Stimulated activated CD8-positive, alpha-beta memory T cell treated with anti-CD3 and anti-CD28 coated beads, Interleukin-15, amount 100 ng/mL, for 1 hour (primary cell): Measurements from ENCODE around the gene LRP3.
"Not testable (repeated sequence)": the region's sequence is repeated elsewhere in the genome, so short reads cannot be mapped to it uniquely, and the experiment has no call there.

Source experiments
- DNase-seq: peaks from one replicate; pipeline ENCODE4 v3.0.0-alpha.2; 2020; ENCODE audit warnings: low read depth

The LRP3 gene

DNA sequence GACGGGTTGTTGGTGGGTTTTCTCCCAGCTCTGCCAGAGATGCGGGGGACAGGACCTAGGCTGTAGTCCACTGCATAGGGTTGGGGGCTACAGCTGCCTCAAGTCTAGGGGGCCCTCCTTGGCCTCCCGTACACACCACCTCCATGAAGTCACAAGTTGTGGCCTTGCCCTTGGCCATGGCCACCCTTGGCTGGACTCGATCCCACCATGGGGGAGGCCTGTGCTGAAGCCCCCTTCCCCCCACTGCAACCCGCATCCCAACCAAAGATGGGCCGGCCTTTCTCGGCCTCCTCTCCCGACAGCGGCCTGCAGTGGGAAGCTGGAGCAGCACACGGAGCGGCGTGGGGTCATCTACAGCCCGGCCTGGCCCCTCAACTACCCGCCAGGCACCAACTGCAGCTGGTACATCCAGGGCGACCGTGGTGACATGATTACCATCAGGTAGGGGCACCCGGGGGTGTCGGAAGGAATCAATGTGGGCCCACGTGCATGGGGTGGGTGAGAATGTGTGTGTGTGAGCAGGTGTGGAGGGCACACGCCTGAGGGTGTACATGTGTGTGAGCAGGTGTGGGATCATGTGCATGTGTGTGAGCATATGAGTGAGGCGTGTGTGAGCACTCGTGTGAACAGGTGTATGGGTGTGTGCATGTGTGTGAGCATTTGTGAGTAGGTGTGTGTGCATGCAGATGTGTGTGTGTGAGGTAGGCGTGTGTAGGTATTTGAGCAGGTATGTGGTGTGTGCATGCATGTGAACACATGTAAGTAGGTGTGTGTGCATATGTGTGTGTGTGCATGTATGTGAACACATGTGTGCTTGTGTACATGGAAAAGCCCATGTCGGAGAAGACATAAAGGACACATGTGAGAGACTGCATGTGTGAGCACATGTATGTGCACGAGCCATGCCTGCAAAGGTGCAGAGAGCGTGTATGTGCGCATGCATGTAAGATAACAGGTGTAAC lies 8.7 kb downstream of the LRP3 start:
- DNase-seq, result no peak

DNA sequence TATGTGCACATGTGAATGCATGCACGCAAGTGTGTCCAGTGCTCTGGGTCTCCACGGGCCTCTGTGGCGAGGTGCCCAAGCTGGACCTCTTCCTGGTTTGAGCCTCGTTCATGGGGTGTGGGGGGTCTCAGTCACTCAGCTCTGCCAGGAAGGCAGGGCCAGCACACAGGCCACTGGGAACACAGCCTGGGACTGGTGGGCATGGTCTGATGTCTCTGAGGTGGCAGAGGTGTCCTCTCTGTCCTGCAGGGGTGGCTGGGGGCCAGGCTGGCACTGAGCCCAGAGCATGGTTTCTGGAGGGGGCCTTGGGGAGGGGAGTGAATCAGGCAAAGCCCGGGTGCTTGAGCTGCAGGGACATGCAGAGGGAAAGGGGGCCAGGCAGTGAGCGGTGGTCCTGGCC lies 9.4 kb downstream of the LRP3 start:
- no peak for DNase-seq

DNA sequence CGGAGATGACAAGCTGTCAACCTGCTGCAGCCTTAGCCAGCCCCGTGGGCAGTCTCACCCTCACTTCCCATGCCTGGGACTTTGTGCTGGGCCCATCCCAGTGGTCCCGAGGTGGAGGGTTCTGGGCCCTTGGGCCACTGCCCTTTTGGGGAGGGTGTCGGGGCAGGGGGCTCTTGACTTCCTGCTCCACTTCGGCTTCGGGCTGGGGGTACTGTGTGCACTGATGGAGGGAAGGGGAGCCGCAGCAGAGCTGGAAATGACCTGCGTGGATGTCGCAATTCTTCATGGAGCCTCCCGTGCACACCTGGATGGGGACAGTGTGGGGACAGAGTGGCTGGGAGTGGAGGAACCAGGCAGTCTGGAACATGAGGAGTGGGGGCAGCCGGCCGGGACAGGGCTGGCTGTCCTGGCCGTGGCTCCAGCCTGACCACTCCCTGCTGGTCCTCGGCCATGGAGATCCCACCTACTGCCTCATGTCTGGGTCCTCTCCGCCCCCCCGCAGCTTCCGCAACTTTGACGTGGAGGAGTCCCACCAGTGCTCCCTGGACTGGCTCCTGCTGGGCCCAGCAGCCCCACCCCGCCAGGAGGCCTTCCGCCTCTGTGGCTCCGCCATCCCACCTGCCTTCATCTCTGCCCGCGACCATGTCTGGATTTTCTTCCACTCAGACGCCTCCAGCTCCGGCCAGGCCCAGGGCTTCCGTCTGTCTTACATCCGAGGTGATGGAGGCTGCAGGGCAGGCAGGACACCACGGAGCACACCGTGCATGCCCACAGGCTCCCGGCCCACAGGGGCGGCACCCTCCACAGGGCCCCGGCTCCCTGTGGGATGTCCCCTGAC lies 10.2 kb downstream of the LRP3 start:
- DNase-seq, result no peak

DNA sequence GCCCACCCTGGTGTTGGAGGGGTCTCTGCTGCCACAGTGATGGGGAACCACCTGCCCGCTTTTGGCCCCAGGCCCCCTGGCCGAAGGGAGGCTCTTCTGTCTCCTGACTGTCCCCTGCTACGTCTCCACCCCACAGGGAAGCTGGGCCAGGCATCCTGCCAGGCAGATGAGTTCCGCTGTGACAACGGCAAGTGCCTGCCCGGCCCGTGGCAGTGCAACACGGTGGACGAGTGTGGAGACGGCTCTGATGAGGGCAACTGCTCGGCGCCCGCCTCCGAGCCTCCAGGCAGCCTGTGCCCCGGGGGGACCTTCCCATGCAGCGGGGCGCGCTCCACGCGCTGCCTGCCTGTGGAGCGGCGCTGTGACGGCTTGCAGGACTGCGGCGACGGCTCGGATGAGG lies 11.0 kb downstream of the LRP3 start:
- DNase-seq, result no peak

DNA sequence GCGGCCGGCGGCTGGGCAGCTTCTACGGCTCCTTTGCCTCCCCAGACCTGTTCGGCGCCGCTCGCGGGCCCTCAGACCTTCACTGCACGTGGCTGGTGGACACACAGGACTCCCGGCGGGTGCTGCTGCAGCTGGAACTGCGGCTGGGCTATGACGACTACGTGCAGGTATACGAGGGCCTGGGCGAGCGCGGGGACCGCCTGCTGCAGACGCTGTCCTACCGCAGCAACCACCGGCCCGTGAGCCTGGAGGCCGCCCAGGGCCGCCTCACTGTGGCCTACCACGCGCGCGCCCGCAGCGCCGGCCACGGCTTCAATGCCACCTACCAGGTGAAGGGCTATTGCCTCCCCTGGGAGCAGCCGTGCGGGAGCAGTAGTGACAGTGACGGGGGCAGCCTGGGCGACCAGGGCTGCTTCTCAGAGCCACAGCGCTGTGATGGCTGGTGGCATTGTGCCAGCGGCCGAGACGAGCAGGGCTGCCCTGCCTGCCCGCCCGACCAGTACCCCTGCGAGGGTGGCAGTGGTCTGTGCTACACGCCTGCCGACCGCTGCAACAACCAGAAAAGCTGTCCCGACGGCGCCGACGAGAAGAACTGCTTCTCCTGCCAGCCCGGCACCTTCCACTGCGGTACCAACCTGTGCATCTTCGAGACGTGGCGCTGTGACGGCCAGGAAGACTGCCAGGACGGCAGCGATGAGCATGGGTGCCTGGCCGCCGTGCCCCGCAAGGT lies 11.6 kb downstream of the LRP3 start:
- no peak for DNase-seq

DNA sequence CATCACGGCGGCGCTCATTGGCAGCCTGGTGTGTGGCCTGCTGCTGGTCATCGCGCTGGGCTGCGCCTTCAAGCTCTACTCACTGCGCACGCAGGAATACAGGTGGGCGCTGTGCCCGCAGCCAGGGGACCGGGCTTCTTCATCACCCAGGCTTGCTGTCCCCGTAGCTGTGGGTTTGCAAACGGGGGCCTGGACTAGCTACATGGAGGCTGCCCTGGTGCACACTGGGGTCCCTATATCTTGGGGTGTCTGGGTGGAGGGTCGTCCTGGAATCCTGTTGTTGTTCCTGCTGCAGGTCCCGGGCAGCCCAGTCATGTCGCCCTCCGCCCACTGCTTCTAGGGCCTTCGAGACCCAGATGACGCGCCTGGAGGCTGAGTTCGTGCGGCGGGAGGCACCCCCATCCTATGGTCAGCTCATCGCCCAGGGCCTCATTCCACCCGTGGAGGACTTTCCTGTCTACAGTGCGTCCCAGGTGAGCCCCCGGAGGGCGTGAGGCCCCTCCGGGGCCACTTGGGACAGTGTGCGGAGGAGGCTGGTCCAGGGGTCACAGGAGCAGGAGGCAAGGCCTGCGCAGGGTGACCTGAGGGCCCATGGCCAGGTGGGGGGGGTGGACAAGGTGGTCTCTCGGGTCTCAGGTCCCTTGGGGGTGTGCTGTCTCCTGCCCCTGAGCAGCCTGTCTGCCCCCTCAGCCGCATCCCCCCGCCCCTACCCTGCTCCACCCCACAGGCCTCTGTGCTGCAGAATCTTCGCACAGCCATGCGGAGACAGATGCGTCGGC lies 12.3 kb downstream of the LRP3 start:
- no peak for DNase-seq

DNA sequence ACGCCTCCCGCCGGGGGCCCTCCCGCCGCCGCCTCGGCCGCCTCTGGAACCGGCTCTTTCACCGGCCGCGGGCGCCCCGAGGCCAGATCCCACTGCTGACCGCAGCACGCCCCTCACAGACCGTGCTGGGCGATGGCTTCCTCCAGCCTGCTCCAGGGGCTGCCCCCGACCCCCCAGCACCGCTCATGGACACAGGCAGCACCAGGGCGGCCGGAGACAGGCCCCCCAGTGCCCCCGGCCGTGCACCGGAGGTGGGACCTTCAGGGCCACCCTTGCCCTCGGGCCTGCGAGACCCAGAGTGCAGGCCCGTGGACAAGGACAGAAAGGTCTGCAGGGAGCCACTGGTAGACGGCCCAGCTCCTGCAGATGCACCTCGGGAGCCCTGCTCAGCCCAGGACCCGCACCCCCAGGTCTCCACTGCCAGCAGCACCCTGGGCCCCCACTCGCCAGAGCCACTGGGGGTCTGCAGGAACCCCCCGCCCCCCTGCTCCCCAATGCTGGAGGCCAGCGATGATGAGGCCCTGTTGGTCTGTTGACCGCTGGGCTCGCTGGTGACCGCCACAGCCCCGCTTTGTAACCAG lies 13.0 kb downstream of the LRP3 start:
- no peak for DNase-seq

DNA sequence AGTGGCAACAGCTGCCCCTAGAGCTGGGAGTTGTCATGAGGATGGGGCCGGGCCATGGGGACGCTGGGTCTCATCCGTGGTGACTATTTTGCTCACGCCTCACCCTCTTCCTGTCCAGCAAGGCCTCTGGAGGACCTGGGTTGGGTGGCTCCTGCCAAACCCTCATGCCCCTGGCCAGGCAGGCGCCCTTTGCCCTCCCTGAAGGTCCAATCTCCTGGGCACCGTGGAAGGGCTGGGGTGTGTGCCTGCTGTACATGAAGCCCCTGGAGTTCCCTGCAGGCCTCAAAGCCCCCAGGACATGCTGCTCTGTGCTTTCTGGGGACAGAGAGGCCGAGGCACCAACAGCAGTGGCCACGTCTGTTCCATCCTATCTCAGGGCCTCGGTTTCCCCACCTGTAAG lies 13.8 kb downstream of the LRP3 start:
- no peak for DNase-seq

DNA sequence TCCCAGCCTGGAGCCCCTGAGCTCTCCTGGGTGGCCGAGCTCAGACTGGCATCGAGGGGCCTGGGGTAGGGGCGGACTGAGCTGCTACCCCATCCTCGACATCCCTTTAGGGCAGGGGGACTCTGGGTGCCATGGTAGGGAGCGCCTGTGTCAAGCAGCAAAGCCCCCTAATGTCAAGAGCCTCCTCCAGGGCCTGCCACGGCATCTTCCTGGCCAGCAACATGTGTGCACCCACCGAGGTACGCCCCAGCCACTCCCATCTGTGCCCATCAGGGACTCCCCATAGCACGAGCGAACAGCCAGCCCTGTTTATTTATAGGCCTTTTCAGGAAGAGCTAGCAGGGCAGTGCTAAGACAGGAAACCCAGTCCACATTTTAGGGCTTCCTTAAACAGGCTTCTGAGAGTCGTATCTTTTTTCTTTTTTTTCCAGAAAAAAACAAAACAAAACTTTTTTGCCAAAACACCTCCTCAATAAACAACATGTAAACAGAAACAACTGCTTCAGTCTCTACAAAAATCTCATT lies 14.3 kb downstream of the LRP3 start:
- no peak for DNase-seq

DNA sequence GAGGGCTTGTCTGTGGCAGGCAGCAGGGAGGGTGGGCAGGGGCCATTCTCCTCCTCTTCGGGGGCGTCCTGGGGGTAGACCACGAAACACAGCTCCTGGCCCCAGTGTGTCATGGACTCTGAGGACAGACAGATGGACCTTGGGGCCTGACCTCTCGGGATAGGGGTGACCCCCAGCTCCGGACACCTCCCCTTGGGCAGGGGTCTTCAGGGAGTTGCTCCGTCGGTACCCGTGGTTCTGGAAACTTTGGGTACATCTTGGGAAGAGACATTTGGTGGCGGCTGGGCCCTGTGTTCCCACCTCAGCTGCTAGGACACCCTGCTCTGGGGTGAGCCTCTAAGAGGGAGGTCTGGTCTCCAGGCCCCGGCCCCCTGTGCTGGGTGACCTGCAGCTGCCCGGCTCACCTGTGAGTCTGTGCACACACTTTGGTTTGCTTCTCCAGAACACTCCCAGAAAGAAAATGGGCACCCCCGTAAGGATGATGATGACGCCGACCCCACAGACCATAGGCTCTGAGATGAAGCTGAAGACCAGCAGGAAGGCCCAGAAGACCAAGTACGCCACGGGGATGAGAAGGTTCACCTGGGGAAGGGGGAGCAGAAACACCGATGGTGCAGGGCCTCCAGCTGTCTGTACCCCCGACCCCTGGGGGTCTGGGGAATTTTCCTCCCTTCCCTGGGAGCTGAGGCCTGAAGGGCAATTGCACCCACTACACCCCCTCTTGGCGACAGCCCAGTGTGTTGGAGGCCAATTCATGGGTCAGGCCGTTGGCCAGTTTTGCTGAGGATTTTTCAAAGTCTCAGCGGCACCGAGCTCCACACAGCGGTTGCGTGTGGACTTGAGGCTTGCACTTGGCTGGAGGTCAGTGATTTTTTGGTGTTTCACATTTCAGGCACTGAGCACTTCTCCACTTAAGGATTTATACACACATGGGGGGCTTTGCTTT lies 15.0 kb downstream of the LRP3 start:
- DNase-seq, result no peak

DNA sequence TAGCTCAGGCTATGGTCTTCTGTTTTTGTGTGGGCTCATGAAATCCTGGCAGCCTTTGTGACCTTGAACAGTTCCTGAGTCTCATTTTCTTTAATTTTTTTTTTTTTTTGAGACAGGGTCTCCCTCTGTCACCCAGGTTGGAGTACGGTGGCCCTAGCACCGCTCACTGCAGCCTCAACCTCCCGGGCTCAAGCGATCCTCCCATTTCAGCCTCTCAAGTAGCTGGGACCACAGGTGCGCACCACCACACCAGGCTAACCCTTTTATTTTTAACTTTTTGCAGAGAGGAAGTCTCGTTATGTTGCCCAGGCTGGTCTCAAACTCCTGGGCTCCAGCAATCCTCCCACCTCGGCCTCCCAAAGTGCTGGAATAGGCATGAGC lies 15.7 kb downstream of the LRP3 start:
- DNase-seq, result not testable (repeated sequence)

DNA sequence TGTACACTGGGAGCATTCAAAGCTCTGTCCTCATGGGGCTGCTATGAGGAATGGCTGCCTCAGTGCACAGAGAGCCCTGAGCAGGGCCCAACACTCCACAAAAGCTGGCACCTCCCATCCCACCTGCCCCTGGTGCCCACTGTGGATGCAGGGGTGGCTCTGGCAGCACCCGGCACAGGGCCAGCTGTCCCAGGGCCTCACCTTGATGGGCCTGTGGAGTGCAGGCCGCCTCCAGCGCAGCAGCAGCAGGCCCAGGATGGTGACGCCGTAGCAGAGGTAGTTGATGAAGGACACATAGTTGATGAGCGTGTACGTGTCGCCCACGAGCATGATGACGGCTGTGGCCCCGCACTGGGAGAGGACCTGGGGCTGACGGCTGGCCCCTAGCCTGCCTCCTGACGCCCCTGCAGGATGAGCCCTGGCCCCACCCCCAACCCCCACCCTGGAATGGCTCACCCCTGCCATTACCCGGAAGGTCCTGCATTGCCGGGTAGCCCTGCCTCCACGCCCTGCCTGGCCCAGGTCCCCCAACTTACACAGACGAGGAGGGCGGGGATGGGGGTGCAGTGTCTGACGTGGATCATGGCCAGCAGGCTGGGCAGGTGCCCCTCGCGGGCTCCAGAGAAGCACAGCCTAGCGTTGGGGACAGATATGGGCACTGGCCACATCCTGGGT lies 16.3 kb downstream of the LRP3 start:
- no peak for DNase-seq

DNA sequence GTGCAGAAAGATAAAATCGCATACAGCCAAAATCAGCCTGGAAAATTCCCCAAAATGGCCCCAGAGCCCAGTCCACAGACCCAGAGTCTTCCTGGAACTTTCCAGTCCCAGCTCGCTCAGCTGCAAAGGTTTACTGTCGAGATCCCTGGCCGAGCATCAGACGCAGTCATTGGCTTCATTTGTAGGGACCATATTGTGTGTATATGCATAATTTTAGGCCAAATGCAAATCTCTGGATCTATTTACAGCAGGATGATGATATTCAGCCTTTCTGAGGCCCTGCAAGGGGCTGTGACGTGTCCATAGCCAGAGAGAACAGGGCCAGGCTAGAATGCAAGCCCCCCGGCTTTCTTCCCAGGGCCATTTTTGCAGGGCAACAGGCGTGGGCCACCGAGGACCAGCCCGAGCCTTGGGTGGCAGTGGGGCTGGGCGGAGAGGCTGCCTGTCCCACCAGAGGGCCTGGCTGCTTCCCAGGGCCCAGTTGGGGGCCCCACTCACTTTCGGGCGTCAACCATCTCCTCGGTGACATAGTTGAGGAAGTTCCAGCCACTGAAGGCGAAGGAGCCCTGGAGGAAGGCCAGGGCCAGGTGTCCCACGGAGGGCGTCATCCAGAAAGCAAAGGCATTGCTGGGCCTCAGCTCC lies 17.8 kb downstream of the LRP3 start:
- DNase-seq, result no peak

DNA sequence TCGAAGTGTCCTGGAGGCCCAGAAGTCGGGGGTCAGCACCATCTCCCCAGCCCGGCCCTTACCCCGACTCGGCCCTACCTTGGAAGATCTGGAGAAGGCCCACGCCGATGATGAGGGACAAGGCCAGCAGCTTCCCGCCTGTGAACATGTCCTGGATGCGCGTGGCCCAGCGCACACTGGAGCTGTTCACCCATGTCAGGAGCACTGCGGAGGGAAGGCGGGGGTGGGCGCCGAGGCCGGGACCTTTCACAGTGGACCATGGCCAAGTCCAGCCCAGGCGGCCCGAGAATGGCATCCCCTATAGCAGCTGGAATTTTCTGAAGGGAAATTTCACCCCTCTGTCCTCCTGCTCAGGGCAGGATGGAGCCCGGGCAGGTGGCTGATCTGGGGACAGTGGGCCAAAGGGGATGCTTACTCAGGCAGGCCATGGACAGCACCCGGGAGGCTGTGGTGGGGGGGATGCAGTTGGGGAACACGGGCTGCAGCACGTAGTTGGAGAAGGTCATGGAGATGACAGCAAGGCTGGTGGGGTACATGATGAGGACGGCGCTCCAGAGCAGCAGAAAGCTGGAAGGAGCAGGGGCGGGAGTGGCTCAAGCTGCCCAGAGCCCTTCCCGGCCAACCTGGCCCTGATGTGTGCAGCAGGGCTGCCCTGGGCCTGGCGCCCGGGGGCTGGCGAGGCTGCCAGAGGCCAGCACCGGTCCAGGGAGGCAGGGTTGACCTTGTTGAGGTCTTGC lies 18.5 kb downstream of the LRP3 start:
- no peak for DNase-seq

DNA sequence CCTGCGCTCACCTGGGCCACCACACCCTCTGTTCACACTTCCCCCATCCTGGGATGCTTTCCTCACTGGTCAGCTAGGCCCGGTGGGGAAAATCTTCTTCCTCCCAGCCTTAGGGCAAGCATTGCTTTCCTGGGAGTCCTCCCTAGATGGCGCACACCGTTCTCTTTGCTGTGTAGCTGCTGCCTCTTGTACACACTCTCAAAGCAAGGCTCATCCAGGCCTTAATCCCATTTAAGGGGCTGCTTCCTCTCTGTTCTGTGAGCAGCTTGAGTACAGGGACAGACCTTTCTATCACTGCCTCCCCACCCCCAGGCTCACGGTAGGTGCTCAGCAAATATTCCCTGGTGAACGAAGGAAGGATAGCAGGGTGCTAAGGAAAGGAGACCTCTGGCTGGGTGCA lies 20.5 kb downstream of the LRP3 start:
- DNase-seq, result no peak

DNA sequence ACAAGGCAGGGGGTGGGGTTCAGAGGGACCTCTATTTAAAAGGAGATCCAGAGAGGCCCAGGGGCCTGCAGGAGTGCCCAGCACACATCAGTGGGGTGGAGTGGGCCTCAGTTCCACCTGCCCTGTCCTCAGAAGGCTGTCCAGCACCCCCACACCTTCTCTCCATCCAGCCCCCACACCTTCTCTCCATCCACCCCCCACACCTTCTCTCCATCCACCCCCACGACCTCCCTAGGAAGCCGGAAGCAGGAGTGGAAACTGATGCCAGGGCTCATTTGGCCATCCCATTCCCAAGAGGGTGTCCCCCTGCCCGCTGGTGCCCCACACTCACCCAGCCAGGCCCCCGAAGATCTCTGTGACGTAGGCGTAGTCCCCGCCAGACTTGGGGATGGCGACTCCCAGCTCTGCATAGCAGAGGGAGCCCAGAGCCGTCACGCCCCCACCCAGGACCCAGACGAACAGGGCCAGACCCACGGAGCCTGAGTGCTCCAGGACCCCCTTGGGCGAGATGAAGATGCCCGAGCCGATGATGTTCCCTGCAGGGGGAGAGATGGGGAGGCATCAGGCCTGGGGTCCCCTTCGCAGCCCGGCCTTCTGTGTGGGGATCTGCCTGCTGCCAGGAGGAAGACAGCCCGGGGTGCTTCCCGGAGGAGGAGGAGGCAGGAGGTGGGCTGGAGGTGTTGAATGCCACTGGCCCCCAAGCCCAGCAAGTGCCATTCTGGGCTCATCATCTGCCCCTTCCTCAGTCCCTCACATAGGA lies 21.5 kb downstream of the LRP3 start:
- no peak for DNase-seq

DNA sequence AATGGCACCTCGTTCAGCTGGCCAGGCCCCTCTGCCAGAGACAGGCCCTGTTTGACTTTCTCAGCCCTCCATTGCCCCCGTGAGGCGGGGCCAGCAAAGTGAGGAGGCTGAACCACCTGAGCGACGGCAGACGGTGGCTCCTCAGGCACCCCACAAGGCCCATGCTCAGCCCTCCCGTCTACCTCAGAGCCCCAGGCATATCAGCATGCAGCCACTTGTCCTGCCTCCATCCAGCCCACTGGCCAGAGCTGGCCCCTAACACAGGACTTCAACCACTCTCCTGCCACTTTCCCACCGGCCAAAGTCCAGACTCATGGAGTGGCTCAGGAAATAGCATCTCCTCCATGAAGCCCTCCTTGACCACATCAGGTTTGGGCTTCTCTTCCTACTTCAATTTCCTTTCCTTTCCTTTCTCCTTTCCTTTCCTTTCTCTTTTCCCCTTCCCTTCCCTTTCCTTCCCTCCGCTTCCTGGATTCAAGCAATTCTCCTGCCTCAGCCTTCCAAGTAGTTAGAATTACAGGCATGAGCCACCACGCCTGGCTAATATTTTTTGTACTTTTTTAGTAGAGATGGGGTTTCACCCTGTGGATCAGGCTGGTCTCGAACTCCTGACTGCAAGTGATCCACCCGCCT lies 22.2 kb downstream of the LRP3 start:
- DNase-seq, result no peak
